Endodermal cell (in vitro differentiated cells): ENCODE measurements around the gene GABRB3. TPM values are rescaled to one million over a fixed set of nuclear protein-coding genes. Genes with fewer than 3 reads are reported as not detected.

Experiments used
- DNase-seq: peaks from one replicate; pipeline ENCODE4 v3.0.0-alpha.2; 2017
- H3K27ac ChIP-seq: 2 replicates; pipeline ENCODE4 v1.5.1; 2013; ENCODE audit warnings: mild to moderate bottlenecking, low read depth, low read length, moderate library complexity
- H3K27me3 ChIP-seq: 2 replicates; pipeline ENCODE4 v1.6.1; 2013; ENCODE audit warnings: mild to moderate bottlenecking, low read length, moderate library complexity; ENCODE audit not compliant: insufficient read depth, control insufficient read depth, poor library complexity, severe bottlenecking
- H3K36me3 ChIP-seq: 2 replicates; pipeline ENCODE4 v1.7.0; 2013; ENCODE audit warnings: mild to moderate bottlenecking, low read length, moderate library complexity; ENCODE audit not compliant: control insufficient read depth, insufficient read depth
- H3K4me1 ChIP-seq: one replicate; pipeline ENCODE4 v1.7.0; 2013; ENCODE audit warnings: low read length; ENCODE audit not compliant: control insufficient read depth, insufficient read depth
- H3K4me3 ChIP-seq: 2 replicates; pipeline ENCODE4 v1.5.1; 2013; ENCODE audit warnings: mild to moderate bottlenecking, low read length, moderate library complexity
- H3K9ac ChIP-seq: 2 replicates; pipeline ENCODE4 v1.6.1; 2013; ENCODE audit warnings: mild to moderate bottlenecking, low read length, moderate library complexity; ENCODE audit not compliant: poor library complexity, severe bottlenecking; ENCODE audit errors: extremely low read depth
- H3K9me3 ChIP-seq: 2 replicates; pipeline ENCODE4 v1.6.1; 2013; ENCODE audit warnings: mild to moderate bottlenecking, low read length, moderate library complexity; ENCODE audit not compliant: control insufficient read depth
- H3K27ac Mint-ChIP-seq: 2 replicates; pipeline ENCODE4 v1.8.0; 2020; ENCODE audit warnings: mixed read lengths
- H3K27me3 Mint-ChIP-seq: 2 replicates; pipeline ENCODE4 v1.8.0; 2021; ENCODE audit warnings: mild to moderate bottlenecking, mixed read lengths; ENCODE audit not compliant: insufficient read depth
- H3K36me3 Mint-ChIP-seq: 2 replicates; pipeline ENCODE4 v1.8.0; 2020; ENCODE audit warnings: low read depth, mixed read lengths
- H3K4me1 Mint-ChIP-seq: 2 replicates; pipeline ENCODE4 v1.8.0; 2020; ENCODE audit warnings: mixed read lengths
- H3K4me3 Mint-ChIP-seq: 2 replicates; pipeline ENCODE4 v1.8.0; 2020; ENCODE audit warnings: mild to moderate bottlenecking, moderate library complexity, mixed read lengths
- H3K9me3 Mint-ChIP-seq: 2 replicates; pipeline ENCODE4 v1.8.0; 2020; ENCODE audit warnings: mild to moderate bottlenecking, mixed read lengths
- CTCF ChIP-seq: fragments of 200-600 bp; sonication (generic); conservative IDR thresholded peaks from 2 replicates; pipeline ENCODE4 v1.5.0; 2021; ENCODE audit warnings: antibody characterized with exemption, mild to moderate bottlenecking
- WGBS, 2 experiments: methylation state at CpG; one replicate each; pipeline versions ENCODE4 v1.1.5 to v1.1.7; 2013; ENCODE audit warnings: missing lambda C conversion rate in 2 of 2, mixed read lengths in 1 of 2; ENCODE audit not compliant: insufficient coverage in 1 of 2, insufficient read length in 1 of 2; 5-methylcytosine and 5-hydroxymethylcytosine counted together
- total RNA-seq, 2 donors: library from RNA; stranded (reverse); fragmentation: NEBNext Ultra II Directional in 1 of 2; extraction: Animal tissue kit (Norgen Biotek cat#: 25700) in 1 of 2; gene quantifications; 2 replicates in 1 of 2; 3 replicates in 1 of 2; pipeline ENCODE4 v1.2.1, GENCODE V29; 2021

GABRB3 gene
- total RNA-seq, 2 donors from 2014 or later: 81.8 to 122 TPM

GRCh38 chr15:26561130-26561529, 211.7 kb downstream of the GABRB3 start:
- WGBS, 2 experiments: 77 to 100% methylated on average over 1 to 3 of the region's 5 CpGs
- DNase-seq: no peak
- peaks cover 68% of the 10 kb centered on the region for H3K36me3 Mint-ChIP-seq
- peaks cover 4% of the 10 kb centered on the region for H3K4me1 ChIP-seq
- no peak overlapping the region for H3K4me3 ChIP-seq
- no peak overlapping the region for H3K9ac ChIP-seq
- no peaks in the 10 kb centered on the region for H3K9me3 ChIP-seq
- H3K27ac Mint-ChIP-seq: no peak overlapping the region
- TF ChIP-seq CTCF: no peak
- H3K9me3 Mint-ChIP-seq: no peaks in the 10 kb centered on the region
- H3K4me1 Mint-ChIP-seq: peaks cover 19% of the 10 kb centered on the region
- H3K27me3 ChIP-seq: no peaks in the 10 kb centered on the region
- no peak overlapping the region for H3K4me3 Mint-ChIP-seq
- no peak overlapping the region for H3K27ac ChIP-seq
- peaks cover 61% of the 10 kb centered on the region for H3K36me3 ChIP-seq
- H3K27me3 Mint-ChIP-seq: no peaks in the 10 kb centered on the region

- Mint-ChIP-seq H3K4me1 (peaks cover 10% of the 10 kb centered on the region), H3K36me3 (peaks cover 78% of the 10 kb centered on the region), H3K9me3 (no peaks in the 10 kb centered on the region), H3K27me3 (no peaks in the 10 kb centered on the region), H3K27ac (no peak overlapping the region), H3K4me3 (no peak overlapping the region)
- Histone ChIP-seq H3K4me3 (no peak overlapping the region), H3K9me3 (no peaks in the 10 kb centered on the region), H3K27me3 (no peaks in the 10 kb centered on the region), H3K36me3 (peaks cover 57% of the 10 kb centered on the region), H3K9ac (no peak overlapping the region), H3K4me1 (peaks cover 4% of the 10 kb centered on the region), H3K27ac (no peak overlapping the region)
- 94 to 100% methylated on average over 3 of the region's 3 CpGs for whole genome bisulfite sequencing, 2 experiments
- no peak for TF ChIP-seq CTCF
- no peak for DNase-seq
Observed at GRCh38 chr15:26555898-26556297, 217.0 kb downstream of the GABRB3 start.

- H3K27me3 ChIP-seq: no peaks in the 10 kb centered on the region
- H3K4me1 Mint-ChIP-seq: peaks cover 10% of the 10 kb centered on the region
- no peak for TF ChIP-seq CTCF
- no peaks in the 10 kb centered on the region for H3K9me3 ChIP-seq
- H3K4me3 ChIP-seq: no peak overlapping the region
- H3K36me3 ChIP-seq: peaks cover 51% of the 10 kb centered on the region
- no peak overlapping the region for H3K9ac ChIP-seq
- H3K36me3 Mint-ChIP-seq: peaks cover 69% of the 10 kb centered on the region
- no peaks in the 10 kb centered on the region for H3K9me3 Mint-ChIP-seq
- no peak for DNase-seq
- H3K27me3 Mint-ChIP-seq: no peaks in the 10 kb centered on the region
- peak overlapping the region; percentile 19 for H3K27ac Mint-ChIP-seq
- WGBS, 2 experiments: 94 to 100% methylated on average over 6 to 9 of the region's 9 CpGs
- no peak overlapping the region for H3K27ac ChIP-seq
- no peaks in the 10 kb centered on the region for H3K4me1 ChIP-seq
- H3K4me3 Mint-ChIP-seq: no peak overlapping the region
Observed at GRCh38 chr15:26551473-26551872, 221.4 kb downstream of the GABRB3 start.
